ENCODE measurements around the gene TBC1D4. TPM values are rescaled to one million over a fixed set of nuclear protein-coding genes. Genes with fewer than 3 reads are reported as not detected.

TBC1D4 gene, protein sequence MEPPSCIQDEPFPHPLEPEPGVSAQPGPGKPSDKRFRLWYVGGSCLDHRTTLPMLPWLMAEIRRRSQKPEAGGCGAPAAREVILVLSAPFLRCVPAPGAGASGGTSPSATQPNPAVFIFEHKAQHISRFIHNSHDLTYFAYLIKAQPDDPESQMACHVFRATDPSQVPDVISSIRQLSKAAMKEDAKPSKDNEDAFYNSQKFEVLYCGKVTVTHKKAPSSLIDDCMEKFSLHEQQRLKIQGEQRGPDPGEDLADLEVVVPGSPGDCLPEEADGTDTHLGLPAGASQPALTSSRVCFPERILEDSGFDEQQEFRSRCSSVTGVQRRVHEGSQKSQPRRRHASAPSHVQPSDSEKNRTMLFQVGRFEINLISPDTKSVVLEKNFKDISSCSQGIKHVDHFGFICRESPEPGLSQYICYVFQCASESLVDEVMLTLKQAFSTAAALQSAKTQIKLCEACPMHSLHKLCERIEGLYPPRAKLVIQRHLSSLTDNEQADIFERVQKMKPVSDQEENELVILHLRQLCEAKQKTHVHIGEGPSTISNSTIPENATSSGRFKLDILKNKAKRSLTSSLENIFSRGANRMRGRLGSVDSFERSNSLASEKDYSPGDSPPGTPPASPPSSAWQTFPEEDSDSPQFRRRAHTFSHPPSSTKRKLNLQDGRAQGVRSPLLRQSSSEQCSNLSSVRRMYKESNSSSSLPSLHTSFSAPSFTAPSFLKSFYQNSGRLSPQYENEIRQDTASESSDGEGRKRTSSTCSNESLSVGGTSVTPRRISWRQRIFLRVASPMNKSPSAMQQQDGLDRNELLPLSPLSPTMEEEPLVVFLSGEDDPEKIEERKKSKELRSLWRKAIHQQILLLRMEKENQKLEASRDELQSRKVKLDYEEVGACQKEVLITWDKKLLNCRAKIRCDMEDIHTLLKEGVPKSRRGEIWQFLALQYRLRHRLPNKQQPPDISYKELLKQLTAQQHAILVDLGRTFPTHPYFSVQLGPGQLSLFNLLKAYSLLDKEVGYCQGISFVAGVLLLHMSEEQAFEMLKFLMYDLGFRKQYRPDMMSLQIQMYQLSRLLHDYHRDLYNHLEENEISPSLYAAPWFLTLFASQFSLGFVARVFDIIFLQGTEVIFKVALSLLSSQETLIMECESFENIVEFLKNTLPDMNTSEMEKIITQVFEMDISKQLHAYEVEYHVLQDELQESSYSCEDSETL (N-terminal part only)
- total RNA-seq, result 10 to 100 TPM in 1 of 2 donors, 1 to 10 TPM in 1; 5.2 to 13.0 TPM

DNA sequence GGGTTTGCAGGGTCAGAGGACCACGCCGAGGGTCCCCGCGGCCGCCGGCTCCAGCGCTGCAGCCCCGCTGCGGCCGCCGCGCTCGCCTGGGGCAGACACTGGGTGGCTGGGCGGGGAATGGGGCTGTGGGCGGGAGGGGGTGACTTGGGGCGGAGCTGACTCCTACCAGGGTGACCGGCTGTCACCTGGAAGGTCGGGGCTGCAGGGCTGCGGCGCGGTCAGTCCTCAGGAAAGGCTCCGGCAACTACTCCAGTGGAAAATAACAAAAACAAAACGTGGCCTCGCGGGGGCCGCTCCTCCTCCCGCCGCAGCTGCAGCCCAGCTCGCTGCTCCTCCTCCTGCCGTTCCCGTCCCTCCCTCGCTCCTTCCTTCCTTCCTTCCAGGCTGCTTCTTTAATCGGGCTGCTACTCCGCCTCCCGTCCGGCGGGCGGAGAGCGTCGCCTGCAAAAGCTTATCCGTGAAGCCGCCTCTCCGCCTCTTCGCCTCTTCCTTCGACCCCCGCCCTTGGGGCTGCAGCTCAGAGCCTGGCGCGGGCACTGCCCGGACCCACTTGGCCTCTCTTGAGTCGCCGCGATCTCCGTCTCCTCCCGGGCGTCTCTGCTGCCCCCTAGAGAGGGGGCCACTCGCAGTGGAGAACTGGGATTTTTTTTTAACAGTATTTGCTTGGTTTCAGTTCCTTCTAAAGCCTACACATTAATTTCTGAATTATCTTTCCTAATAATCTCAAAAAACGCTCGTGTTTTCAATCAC, at the start of gene TBC1D4:
Gene TBC1D4 (minus strand): TSS at position 100 of the 750 bp plus-strand sequence. CDS start 402 bp downstream, outside the sequence.

Other genes starting within 250 kb of the TBC1D4 start
- 10 to 100 TPM in 1 of 2 donors, 1 to 10 TPM in 1; 8.6 to 14.3 TPM for gene COMMD6, start 55.7 kb upstream of the TBC1D4 start, total RNA-seq
- gene UCHL3, start 67.6 kb upstream of the TBC1D4 start, total RNA-seq, result 10 to 100 TPM; 31.3 to 31.6 TPM
- gene LMO7, start 154.2 kb upstream of the TBC1D4 start, total RNA-seq, result 10 to 100 TPM in 1 of 2 donors, 1 to 10 TPM in 1; 8.3 to 19.0 TPM